H1 (cell line): ENCODE results near the gene FAM234A. TPM values are rescaled to one million over a fixed set of nuclear protein-coding genes. Genes with fewer than 3 reads are reported as not detected.

Experiments
- CTCF ChIA-PET: fragments of 300-600 bp; sonication (Branson Sonifier 250); formaldehyde crosslinking; loops from one replicate; lab custom pipeline; 2021; ENCODE audit not compliant: partially characterized antibody; lab: Charles Lee
- POLR2A ChIA-PET: fragments of 300-600 bp; sonication (Branson Sonifier 250); formaldehyde crosslinking; loops from one replicate; lab custom pipeline; 2021; ENCODE audit warnings: inconsistent platforms; ENCODE audit not compliant: partially characterized antibody; lab: Charles Lee
- DNase-seq, 2 experiments: peaks; one replicate each; pipeline versions ENCODE4 v3.0.0 to v3.0.0-alpha.2; 2010 to 2022; ENCODE audit warnings: low spot score in 2 of 2, low read depth in 1 of 2, mixed read lengths in 1 of 2
- FAIRE-seq: peaks from 2 replicates; lab custom pipeline; 2011; peaks lifted over from hg19 to GRCh38; lab: Jason Lieb, UNC
- H2AFZ ChIP-seq: 2 replicates; pipeline ENCODE4 v1.8.1; 2012; ENCODE audit warnings: low read length, inconsistent platforms
- H2AK5ac ChIP-seq: 2 replicates; pipeline ENCODE4 v1.6.1; 2013; ENCODE audit warnings: low read depth, low read length
- H2BK120ac ChIP-seq: replicated peaks from 2 replicates; pipeline ENCODE3; 2013; ENCODE audit warnings: low read depth, low read length, inconsistent platforms
- H2BK12ac ChIP-seq: 2 replicates; pipeline ENCODE4 v1.6.1; 2013; ENCODE audit warnings: low read depth, low read length
- H2BK15ac ChIP-seq: 2 replicates; pipeline ENCODE4 v1.6.1; 2013; ENCODE audit warnings: low read length
- H2BK20ac ChIP-seq: 2 replicates; pipeline ENCODE4 v1.6.1; 2013; ENCODE audit warnings: low read length
- H2BK5ac ChIP-seq: 2 replicates; pipeline ENCODE4 v1.6.1; 2013; ENCODE audit warnings: low read depth, low read length
- H3K14ac ChIP-seq: 2 replicates; pipeline ENCODE4 v1.6.1; 2013; ENCODE audit warnings: inconsistent platforms; ENCODE audit not compliant: insufficient read length
- H3K18ac ChIP-seq: 2 replicates; pipeline ENCODE4 v1.6.1; 2013; ENCODE audit warnings: low read length; ENCODE audit errors: extremely low read depth
- H3K23ac ChIP-seq: 2 replicates; pipeline ENCODE4 v1.6.1; 2013; ENCODE audit warnings: inconsistent platforms; ENCODE audit not compliant: insufficient read length
- H3K23me2 ChIP-seq: 2 replicates; pipeline ENCODE4 v1.6.1; 2013; ENCODE audit warnings: low read depth, low read length
- H3K27ac ChIP-seq: 2 replicates; pipeline ENCODE4 v1.6.1; 2011; ENCODE audit warnings: low read depth, low read length, inconsistent platforms
- H3K27me3 ChIP-seq, 4 experiments: replicated peaks in 1 of 4; 1 replicate in 1 of 4; 2 replicates in 3 of 4; pipeline versions ENCODE4 v1.6.1 to v1.8.1; 2011 to 2013; ENCODE audit warnings: low read length in 3 of 4, mild to moderate bottlenecking in 3 of 4, inconsistent platforms in 2 of 4, mixed read lengths in 2 of 4, moderate library complexity in 1 of 4; ENCODE audit not compliant: control insufficient read depth in 3 of 4, insufficient read depth in 3 of 4; ENCODE audit errors: extremely low read depth in 1 of 4
- H3K36me3 ChIP-seq, 4 experiments: 2 replicates each; pipeline versions ENCODE4 v1.6.1 to v1.8.1; 2011 to 2013; ENCODE audit warnings: mild to moderate bottlenecking in 4 of 4, low read length in 3 of 4, moderate library complexity in 2 of 4, control low read depth in 1 of 4, inconsistent platforms in 1 of 4; ENCODE audit not compliant: insufficient read depth in 4 of 4, control insufficient read depth in 2 of 4
- H3K4ac ChIP-seq: replicated peaks from 2 replicates; pipeline ENCODE3; 2013; ENCODE audit warnings: low read length, low read depth, mixed read lengths, inconsistent platforms; ENCODE audit not compliant: insufficient read length
- H3K4me1 ChIP-seq, 4 experiments: replicated peaks in 1 of 4; 1 replicate in 1 of 4; 2 replicates in 3 of 4; pipeline versions ENCODE4 v1.6.1 to v1.8.1; 2011 to 2013; ENCODE audit warnings: low read length in 3 of 4, inconsistent platforms in 2 of 4, mixed read lengths in 1 of 4; ENCODE audit not compliant: insufficient read depth in 4 of 4, control insufficient read depth in 3 of 4
- H3K4me2 ChIP-seq, 2 experiments: 2 replicates each; pipeline versions ENCODE4 v1.6.1 to v1.8.1; 2011 to 2013; ENCODE audit warnings: low read depth in 2 of 2, low read length in 2 of 2, control low read depth in 1 of 2, inconsistent platforms in 1 of 2, mild to moderate bottlenecking in 1 of 2; ENCODE audit not compliant: insufficient read depth in 1 of 2
- H3K4me3 ChIP-seq, 4 experiments: fragments of 200-600, 300-600 bp in 1 of 4; sonication (generic), shearing (Covaris generic), sonication (Bioruptor Twin) in 1 of 4; 2 replicates each; pipeline versions ENCODE4 v1.5.1 to v1.8.1; 2011 to 2016; ENCODE audit warnings: low read length in 4 of 4, low read depth in 3 of 4, control low read depth in 2 of 4, inconsistent platforms in 2 of 4, mild to moderate bottlenecking in 2 of 4, mixed read lengths in 1 of 4, moderate library complexity in 1 of 4; ENCODE audit not compliant: insufficient read depth in 2 of 4; ENCODE audit errors: extremely low read depth in 1 of 4
- H3K56ac ChIP-seq: replicated peaks from 2 replicates; pipeline ENCODE3; 2013; ENCODE audit warnings: low read depth, mild to moderate bottlenecking, mixed read lengths, low read length, inconsistent platforms; ENCODE audit not compliant: insufficient read length
- H3K79me1 ChIP-seq: 2 replicates; pipeline ENCODE4 v1.6.1; 2013; ENCODE audit warnings: low read depth, low read length, control low read depth
- H3K79me2 ChIP-seq, 2 experiments: 2 replicates each; pipeline versions ENCODE4 v1.6.1 to v1.8.1; 2012 to 2013; ENCODE audit warnings: low read length in 2 of 2, mild to moderate bottlenecking in 2 of 2, inconsistent platforms in 1 of 2; ENCODE audit not compliant: insufficient read depth in 2 of 2, control insufficient read depth in 1 of 2
- H3K9ac ChIP-seq, 4 experiments: replicated peaks in 1 of 4; 1 replicate in 1 of 4; 2 replicates in 3 of 4; pipeline versions ENCODE4 v1.6.1 to v1.8.1; 2011 to 2013; ENCODE audit warnings: low read depth in 3 of 4, low read length in 3 of 4, control low read depth in 2 of 4, mild to moderate bottlenecking in 2 of 4, moderate library complexity in 2 of 4, inconsistent platforms in 1 of 4; ENCODE audit errors: extremely low read depth in 1 of 4
- H3K9me3 ChIP-seq, 2 experiments: 2 replicates each; pipeline versions ENCODE4 v1.6.1 to v1.8.1; 2012 to 2013; ENCODE audit warnings: mild to moderate bottlenecking in 2 of 2, moderate library complexity in 2 of 2, control low read depth in 1 of 2, inconsistent platforms in 1 of 2, low read depth in 1 of 2, low read length in 1 of 2, mixed read lengths in 1 of 2; ENCODE audit not compliant: insufficient read depth in 2 of 2
- H4K20me1 ChIP-seq, 2 experiments: replicated peaks in 1 of 2; 2 replicates each; pipeline versions ENCODE3 to v1.8.1; 2011 to 2013; ENCODE audit warnings: inconsistent platforms in 2 of 2, low read length in 2 of 2, mild to moderate bottlenecking in 1 of 2; ENCODE audit not compliant: insufficient read depth in 2 of 2, control insufficient read depth in 1 of 2
- H4K5ac ChIP-seq: 2 replicates; pipeline ENCODE4 v1.6.1; 2013; ENCODE audit warnings: low read length, low read depth, mixed read lengths, inconsistent platforms; ENCODE audit not compliant: insufficient read length
- H4K8ac ChIP-seq: 2 replicates; pipeline ENCODE4 v1.8.0; 2013; ENCODE audit warnings: mild to moderate bottlenecking, moderate library complexity, low read length, inconsistent platforms; ENCODE audit not compliant: insufficient read depth; ENCODE audit errors: extremely low read depth
- H4K91ac ChIP-seq: replicated peaks from 2 replicates; pipeline ENCODE3; 2013; ENCODE audit warnings: low read length, mixed read lengths, inconsistent platforms; ENCODE audit not compliant: insufficient read length
- BCL11A ChIP-seq, 2 experiments: IDR thresholded peaks; one replicate each; pipeline ENCODE4 v1.6.1; 2011; ENCODE audit warnings: low read depth in 2 of 2, low read length in 2 of 2, mild to moderate bottlenecking in 2 of 2
- GABPA ChIP-seq: IDR thresholded peaks from 2 replicates; pipeline ENCODE4 v1.6.1; 2011; ENCODE audit warnings: mild to moderate bottlenecking, low read length, moderate library complexity, borderline replicate concordance; ENCODE audit not compliant: insufficient read depth
- HDAC2 ChIP-seq, 2 experiments: fragments of 300-600 bp in 1 of 2; sonication (generic) in 1 of 2; IDR thresholded peaks; 2 replicates each; pipeline ENCODE4 v1.6.1; 2011 to 2012; ENCODE audit warnings: low read depth in 2 of 2, low read length in 2 of 2, mild to moderate bottlenecking in 2 of 2, moderate library complexity in 2 of 2, borderline replicate concordance in 1 of 2, inconsistent platforms in 1 of 2
- RBBP5 ChIP-seq: IDR thresholded peaks from 2 replicates; pipeline ENCODE4 v1.7.1; 2012; ENCODE audit warnings: low read depth, mild to moderate bottlenecking, inconsistent platforms, low read length, moderate library complexity, borderline replicate concordance
- SIX5 ChIP-seq: IDR thresholded peaks from 2 replicates; pipeline ENCODE4 v1.6.1; 2011; ENCODE audit warnings: mild to moderate bottlenecking, low read depth, low read length
- TAF7 ChIP-seq: optimal IDR thresholded peaks from 2 replicates; pipeline ENCODE3; 2011; ENCODE audit warnings: low read depth, mild to moderate bottlenecking, inconsistent platforms, low read length, moderate library complexity, borderline replicate concordance
- TCF12 ChIP-seq: IDR thresholded peaks from 2 replicates; pipeline ENCODE4 v1.6.1; 2011; ENCODE audit warnings: low read depth, mild to moderate bottlenecking, low read length
- YY1 ChIP-seq: IDR thresholded peaks from 2 replicates; pipeline ENCODE4 v1.6.1; 2011; ENCODE audit warnings: low read depth, mild to moderate bottlenecking, low read length
- WGBS, 2 experiments: shearing (Covaris generic) in 1 of 2; methylation state at CpG; one replicate each; pipeline versions ENCODE4 v1.1.6 to v1.1.7; 2013 to 2015; ENCODE audit warnings: low lambda C conversion rate in 2 of 2, mixed read lengths in 2 of 2, inconsistent platforms in 1 of 2, low coverage in 1 of 2, missing lambda C conversion rate in 1 of 2; ENCODE audit not compliant: insufficient replicate concordance in 2 of 2, insufficient coverage in 1 of 2, insufficient read length in 1 of 2; ENCODE audit errors: extremely low coverage in 1 of 2, missing lambda C conversion rate in 1 of 2; 5-methylcytosine and 5-hydroxymethylcytosine counted together
- polyA plus RNA-seq, 7 experiments: library from polyadenylated mRNA; depleted of rRNA in 3 of 7; stranded (reverse) in 5 of 7; unstranded in 2 of 7; fragments of >200 nt in 5 of 7; fragments of 200-250 nt in 2 of 7; gene quantifications; 1 replicate in 5 of 7; 2 replicates in 1 of 7; 4 replicates in 1 of 7; pipeline versions ENCODE4 v1.2.1 to v1.2.3, GENCODE V29; 2011 to 2013; ENCODE audit warnings: missing spikeins in 2 of 7, mixed read lengths in 2 of 7
- total RNA-seq: library from RNA; stranded (reverse); fragmentation: NEBNext Ultra II Directional; extraction: Animal tissue kit (Norgen Biotek cat#: 25700); gene quantifications from 2 replicates; pipeline ENCODE4 v1.2.1, GENCODE V29; 2021

FAM234A gene
- total and polyA plus RNA-seq, 2 of the 8 experiments (the other 6 are each of a cell fraction or from before 2014, with no cell fraction given), result 80.6 to 104 TPM

GRCh38 chr16:261031-261691, 26.5 kb downstream of the FAM234A start:
- Histone ChIP-seq H3K23ac (no peak overlapping the region), H3K4me3 (no peak overlapping the region), H4K20me1 (peaks cover 0 to 12% of the 10 kb centered on the region in 2 experiments), H2BK120ac (no peak overlapping the region), H3K14ac (no peak overlapping the region), H3K4ac (no peak overlapping the region), H3K56ac (no peak overlapping the region), H2BK5ac (no peak overlapping the region), H2BK12ac (no peak overlapping the region), H4K8ac (no peak overlapping the region), H3K79me2 (no peaks in the 10 kb centered on the region), H3K27me3 (no peaks in the 10 kb centered on the region), H2AFZ (no peak overlapping the region), H3K36me3 (peaks cover 5 to 12% (median 9%) of the 10 kb centered on the region in 4 experiments; a peak in 6 of 8 replicates), H3K23me2 (no peaks in the 10 kb centered on the region), H4K5ac (no peak overlapping the region), H2BK20ac (no peak overlapping the region), H3K4me2 (no peak overlapping the region), H2AK5ac (no peak overlapping the region), H3K27ac (no peak overlapping the region), H4K91ac (no peak overlapping the region), H3K4me1 (no peaks in the 10 kb centered on the region), H2BK15ac (no peak overlapping the region), H3K9ac (no peak overlapping the region; a peak in 1 of 7 replicates), H3K79me1 (no peaks in the 10 kb centered on the region), H3K18ac (no peak overlapping the region), H3K9me3 (no peaks in the 10 kb centered on the region)
- POLR2A ChIA-PET, result interaction anchor here (1.2 to 2.0 kb wide), 2 partner anchors 8 to 11 kb away, joined by 4 read pairs; no protein-coding TSS in a partner anchor
- DNase-seq (no peak), FAIRE-seq (no peak)
- WGBS, 2 experiments, result 89% methylated on average over 28 of the region's 28 CpGs; no CpG with 5 or more reads in 1 of the 2 experiments
- TF ChIP-seq HDAC2 (IDR thresholded peaks at IDR 0.05; ENCODE audit: borderline replicate concordance in 1 of 2, low read depth in 2 of 2, low read length in 2 of 2) (no peak), TCF12 (no peak), RBBP5 (no peak), SIX5 (no peak), BCL11A (IDR thresholded peaks at IDR 0.05; ENCODE audit: low read depth in 2 of 2, low read length in 2 of 2) (no peak), GABPA (no peak), YY1 (no peak), TAF7 (no peak)
- CTCF ChIA-PET, result no interaction called here
